Measurements from ENCODE around the gene SFXN3. TPM values are rescaled to one million over a fixed set of nuclear protein-coding genes. Genes with fewer than 3 reads are reported as not detected.

Gene SFXN3
- total and polyA plus RNA-seq, 10 of the 15 experiments (the other 5 are each of a cell fraction or from before 2014, with no cell fraction given), result 0.05 to 11.3 (median 1.2) TPM

DNA sequence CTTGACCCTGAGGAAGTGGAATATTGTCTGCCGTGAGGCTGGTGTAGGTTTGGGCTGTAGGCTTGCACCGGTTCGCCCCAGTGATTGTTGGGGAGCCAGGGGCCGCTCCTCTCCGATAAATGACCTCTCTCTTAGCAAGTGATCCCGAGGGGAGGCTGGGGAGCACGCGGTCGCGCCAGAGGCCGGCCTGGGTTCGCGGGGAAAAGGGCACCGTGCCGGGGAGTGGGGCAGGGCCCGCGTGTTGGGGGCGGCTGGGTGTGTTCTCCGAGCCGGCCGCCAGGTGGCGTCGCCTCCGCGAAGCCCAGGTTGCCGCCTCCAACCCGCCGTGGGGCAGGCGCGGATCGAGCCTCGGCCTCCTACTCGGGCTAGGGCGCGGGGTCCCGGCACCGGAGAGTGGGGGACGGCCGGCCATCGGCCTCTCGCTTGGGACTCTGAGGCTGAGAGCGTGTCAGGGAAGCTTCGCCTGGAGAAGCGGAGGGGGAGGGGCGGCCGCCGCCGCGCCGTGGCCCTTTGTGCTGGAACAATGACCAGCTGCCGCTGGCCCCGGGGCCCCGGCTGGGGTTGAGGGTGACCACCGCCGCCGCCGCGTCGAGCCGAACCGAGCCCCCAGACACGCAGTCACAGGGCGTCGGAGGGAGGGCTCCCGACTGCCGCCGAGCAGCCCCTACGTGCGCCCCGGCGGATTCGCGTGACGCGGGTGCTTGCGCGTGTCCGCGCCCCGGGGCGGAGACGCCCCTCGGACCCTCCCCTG, 31.9 kb upstream of the SFXN3 start (continued):
- no peak for TF ChIP-seq BCLAF1 (IDR thresholded peaks at IDR 0.05)
- no peak for TF ChIP-seq PAX8 (IDR thresholded peaks at IDR 0.05)
- no peak for TF ChIP-seq NFIC (IDR thresholded peaks at IDR 0.05; ENCODE audit: low read depth, low read length)
- peak; percentile 77 for TF ChIP-seq POLR2A (IDR thresholded peaks at IDR 0.05; ENCODE audit: low read depth, low read length)
- TF ChIP-seq DPF2 (IDR thresholded peaks at IDR 0.05), result peak; percentile 68
- no peak for TF ChIP-seq ZNF274 (IDR thresholded peaks at IDR 0.05; ENCODE audit: insufficient read depth, insufficient read length)
- TF ChIP-seq HDAC6 (IDR thresholded peaks at IDR 0.05; ENCODE audit: unreplicated experiment), result no peak
- no peak for TF ChIP-seq ASH2L (IDR thresholded peaks at IDR 0.05; ENCODE audit: borderline replicate concordance, low read depth)
- TF ChIP-seq, protein P1, sequence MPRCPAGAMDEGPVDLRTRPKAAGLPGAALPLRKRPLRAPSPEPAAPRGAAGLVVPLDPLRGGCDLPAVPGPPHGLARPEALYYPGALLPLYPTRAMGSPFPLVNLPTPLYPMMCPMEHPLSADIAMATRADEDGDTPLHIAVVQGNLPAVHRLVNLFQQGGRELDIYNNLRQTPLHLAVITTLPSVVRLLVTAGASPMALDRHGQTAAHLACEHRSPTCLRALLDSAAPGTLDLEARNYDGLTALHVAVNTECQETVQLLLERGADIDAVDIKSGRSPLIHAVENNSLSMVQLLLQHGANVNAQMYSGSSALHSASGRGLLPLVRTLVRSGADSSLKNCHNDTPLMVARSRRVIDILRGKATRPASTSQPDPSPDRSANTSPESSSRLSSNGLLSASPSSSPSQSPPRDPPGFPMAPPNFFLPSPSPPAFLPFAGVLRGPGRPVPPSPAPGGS (IDR thresholded peaks at IDR 0.05; ENCODE audit: borderline replicate concordance, insufficient read depth, low read depth, low read length, poor library complexity, severe bottlenecking), result no peak
- TF ChIP-seq EGR1 (IDR thresholded peaks at IDR 0.05; ENCODE audit: borderline replicate concordance in 1 of 2, low read depth in 2 of 2, low read length in 2 of 2), result no peak
- TF ChIP-seq STAT3 (IDR thresholded peaks at IDR 0.05; ENCODE audit: low read depth, low read length), result no peak
- TF ChIP-seq CEBPZ (IDR thresholded peaks at IDR 0.05; ENCODE audit: low read depth, low read length), result no peak
- TF ChIP-seq RBBP5 (conservative IDR thresholded peaks at IDR 0.05), result no peak
- TF ChIP-seq FOXK2 (IDR thresholded peaks at IDR 0.05), result no peak
- no peak for TF ChIP-seq TAF1 (IDR thresholded peaks at IDR 0.05; ENCODE audit: borderline replicate concordance, low read depth, low read length)
- no peak for TF ChIP-seq CBX3 (IDR thresholded peaks at IDR 0.05; ENCODE audit: borderline replicate concordance, low read depth)
- peak; percentile 94; the same call in 1 of the 2 replicates for TF ChIP-seq GATAD2B (conservative IDR thresholded peaks at IDR 0.05; ENCODE audit: low read depth)
- TF ChIP-seq USF2 (IDR thresholded peaks at IDR 0.05; ENCODE audit: borderline replicate concordance, low read depth, low read length), result no peak; the same call in 1 of the 2 replicates
- TF ChIP-seq ZBED1 (IDR thresholded peaks at IDR 0.05; ENCODE audit: borderline replicate concordance), result no peak
- TF ChIP-seq NKRF (conservative IDR thresholded peaks at IDR 0.05), result 0 out of 2 replicates have a peak, but pooled peaks have one; percentile 72
